ENCODE data around the gene SMCO4. TPM values are rescaled to one million over a fixed set of nuclear protein-coding genes. Genes with fewer than 3 reads are reported as not detected.

SMCO4 gene
- polyA plus RNA-seq, 4 donors, result 16.0 to 19.1 (median 18.7) TPM

- DNase-seq (ENCODE audit: low read depth in 4 of 4, low spot score in 2 of 4), result no peak
Observed at GRCh38 chr11:93529707-93530467, 13.3 kb downstream of the SMCO4 start.

GRCh38 chr11:93528757-93529645 is 14.2 kb downstream of the SMCO4 start:
- no peak for DNase-seq (ENCODE audit: low read depth in 4 of 4, low spot score in 2 of 4)

GRCh38 chr11:93528252-93528651 is 14.9 kb downstream of the SMCO4 start:
- no peak for DNase-seq (ENCODE audit: low read depth in 4 of 4, low spot score in 2 of 4)

GRCh38 chr11:93526641-93527583 is 16.3 kb downstream of the SMCO4 start:
- DNase-seq (ENCODE audit: low read depth in 4 of 4, low spot score in 2 of 4), result no peak

- DNase-seq (ENCODE audit: low read depth in 4 of 4, low spot score in 2 of 4), result no peak
Observed at GRCh38 chr11:93526346-93526633, 16.9 kb downstream of the SMCO4 start.

GRCh38 chr11:93525601-93526345 is 17.4 kb downstream of the SMCO4 start:
- no peak for DNase-seq (ENCODE audit: low read depth in 4 of 4, low spot score in 2 of 4)

- no peak for DNase-seq (ENCODE audit: low read depth in 4 of 4, low spot score in 2 of 4)
Observed at GRCh38 chr11:93524858-93525257, 18.3 kb downstream of the SMCO4 start.

- no peak for DNase-seq (ENCODE audit: low read depth in 4 of 4, low spot score in 2 of 4)
Observed at GRCh38 chr11:93524173-93524536, 19.0 kb downstream of the SMCO4 start.

- DNase-seq (ENCODE audit: low read depth in 4 of 4, low spot score in 2 of 4), result no peak
Observed at GRCh38 chr11:93520726-93521509, 22.3 kb downstream of the SMCO4 start.

GRCh38 chr11:93519179-93519578 is 24.0 kb downstream of the SMCO4 start:
- DNase-seq (ENCODE audit: low read depth in 4 of 4, low spot score in 2 of 4), result no peak

- DNase-seq (ENCODE audit: low read depth in 4 of 4, low spot score in 2 of 4), result no peak
Observed at GRCh38 chr11:93518081-93518480, 25.1 kb downstream of the SMCO4 start.

GRCh38 chr11:93517611-93518010 is 25.6 kb downstream of the SMCO4 start:
- DNase-seq (ENCODE audit: low read depth in 4 of 4, low spot score in 2 of 4), result no peak

- no peak for DNase-seq (ENCODE audit: low read depth in 4 of 4, low spot score in 2 of 4)
Observed at GRCh38 chr11:93517041-93517440, 26.1 kb downstream of the SMCO4 start.

- DNase-seq (ENCODE audit: low read depth in 4 of 4, low spot score in 2 of 4), result no peak
Observed at GRCh38 chr11:93515441-93516025, 27.7 kb downstream of the SMCO4 start.

GRCh38 chr11:93514712-93515111 is 28.5 kb downstream of the SMCO4 start:
- DNase-seq (ENCODE audit: low read depth in 4 of 4, low spot score in 2 of 4), result no peak

GRCh38 chr11:93513772-93514171 is 29.4 kb downstream of the SMCO4 start:
- DNase-seq (ENCODE audit: low read depth in 4 of 4, low spot score in 2 of 4), result no peak

- DNase-seq (ENCODE audit: low read depth in 4 of 4, low spot score in 2 of 4), result no peak
Observed at GRCh38 chr11:93512949-93513667, 30.1 kb downstream of the SMCO4 start.

- DNase-seq (ENCODE audit: low read depth in 4 of 4, low spot score in 2 of 4), result no peak
Observed at GRCh38 chr11:93512073-93512475, 31.1 kb downstream of the SMCO4 start.

Data from left renal cortex interstitium (tissue), 4 donors.